HG03095 (cell line): Measurements from ENCODE around the gene PER1.

Experiments used
- ATAC-seq: cut with Tn5 transposase; IDR thresholded peaks from one replicate; pipeline ENCODE4 v1.9.1; 2021; ENCODE audit warnings: moderate library complexity; ENCODE audit not compliant: unreplicated experiment

The PER1 gene

GRCh38 chr17:8103549-8103948 is 48.7 kb downstream of the PER1 start:
- no peak for ATAC-seq

GRCh38 chr17:8101721-8102120 is 50.5 kb downstream of the PER1 start:
- no peak for ATAC-seq

GRCh38 chr17:8100763-8101162 is 51.4 kb downstream of the PER1 start:
- no peak for ATAC-seq

GRCh38 chr17:8100111-8100510 is 52.1 kb downstream of the PER1 start:
- ATAC-seq = no peak

- ATAC-seq = no peak
Measured at GRCh38 chr17:8096541-8096940, 55.7 kb downstream of the PER1 start.

GRCh38 chr17:8095361-8095760 is 56.8 kb downstream of the PER1 start:
- no peak for ATAC-seq

- no peak for ATAC-seq
Measured at GRCh38 chr17:8091033-8091687, 61.0 kb downstream of the PER1 start.
